ENCODE measurements around the gene CCDC51. TPM values are rescaled to one million over a fixed set of nuclear protein-coding genes. Genes with fewer than 3 reads are reported as not detected.
"Not testable (repeated sequence)": the region's sequence is repeated elsewhere in the genome, so short reads cannot be mapped to it uniquely, and the experiment has no call there.

The CCDC51 gene
- total RNA-seq, 1 experiment from 2014 or later, result 53.4 TPM

DNA sequence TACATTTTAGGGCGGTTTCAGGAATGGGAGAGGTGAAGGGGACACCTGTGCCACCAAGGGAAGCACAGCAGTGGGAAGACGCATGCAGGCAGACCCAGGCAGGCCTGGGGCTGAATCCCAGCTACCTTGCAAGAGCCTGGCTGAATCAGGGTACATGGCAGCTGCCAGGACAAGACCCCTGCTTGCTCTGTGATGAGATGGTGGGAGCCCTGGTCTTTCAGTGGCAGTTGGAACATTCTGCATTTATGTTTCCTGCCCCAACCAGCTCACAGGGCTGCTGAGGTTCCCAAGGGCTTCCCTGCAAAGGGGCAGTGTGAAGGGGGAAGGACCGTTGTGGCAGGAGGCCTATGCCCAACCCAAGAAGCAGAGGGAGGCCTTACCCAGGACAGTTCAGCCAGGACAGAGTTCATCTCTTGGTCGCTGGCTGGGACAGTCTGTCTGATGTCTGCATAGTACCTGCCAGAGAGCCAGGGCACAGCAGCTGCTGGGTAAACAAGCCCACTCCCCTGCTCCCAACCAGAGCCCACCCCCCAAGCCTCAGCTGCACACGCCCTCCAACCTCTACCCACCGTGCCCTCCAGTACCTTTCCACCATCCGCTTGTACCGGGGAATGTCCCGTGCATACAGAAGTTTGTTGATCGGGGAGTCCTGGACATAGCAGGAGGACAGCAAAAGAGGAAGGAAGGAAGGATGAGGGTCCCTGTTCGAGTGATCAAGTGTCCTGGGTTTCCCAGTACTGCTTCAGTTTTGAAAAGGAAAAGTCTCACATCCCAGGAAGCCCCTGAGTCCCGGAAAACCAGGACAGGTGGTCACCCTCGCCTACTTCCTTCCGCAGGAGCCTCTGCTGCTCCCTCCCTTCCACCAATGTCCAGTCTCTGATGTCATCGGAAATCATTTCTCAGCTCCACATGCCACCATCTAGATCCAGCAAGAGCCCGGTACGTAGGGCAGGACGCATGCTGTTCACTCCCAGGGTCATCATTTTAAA lies 33.2 kb downstream of the CCDC51 start:
- no peak for DNase-seq (ENCODE audit: low read depth)

DNA sequence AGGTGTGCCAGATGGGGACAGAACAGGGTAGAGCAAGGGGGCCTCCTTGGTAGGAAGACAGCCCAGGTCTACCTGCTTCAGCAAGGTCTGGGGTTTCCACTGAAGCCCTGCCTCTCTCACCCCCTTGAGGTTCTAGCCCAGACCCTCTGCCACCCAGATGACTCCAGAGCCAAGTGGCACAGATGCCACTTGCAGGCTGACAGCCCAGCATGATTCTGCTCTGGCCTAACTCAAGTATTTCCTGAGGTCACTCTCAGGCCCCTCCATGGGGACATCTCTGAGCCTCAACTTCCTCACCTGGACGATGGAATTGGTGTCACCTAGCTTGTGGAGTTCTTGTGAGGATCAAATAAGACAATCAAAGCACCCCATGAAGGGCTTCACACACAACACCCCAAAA lies 33.9 kb downstream of the CCDC51 start:
- no peak for DNase-seq (ENCODE audit: low read depth)

DNA sequence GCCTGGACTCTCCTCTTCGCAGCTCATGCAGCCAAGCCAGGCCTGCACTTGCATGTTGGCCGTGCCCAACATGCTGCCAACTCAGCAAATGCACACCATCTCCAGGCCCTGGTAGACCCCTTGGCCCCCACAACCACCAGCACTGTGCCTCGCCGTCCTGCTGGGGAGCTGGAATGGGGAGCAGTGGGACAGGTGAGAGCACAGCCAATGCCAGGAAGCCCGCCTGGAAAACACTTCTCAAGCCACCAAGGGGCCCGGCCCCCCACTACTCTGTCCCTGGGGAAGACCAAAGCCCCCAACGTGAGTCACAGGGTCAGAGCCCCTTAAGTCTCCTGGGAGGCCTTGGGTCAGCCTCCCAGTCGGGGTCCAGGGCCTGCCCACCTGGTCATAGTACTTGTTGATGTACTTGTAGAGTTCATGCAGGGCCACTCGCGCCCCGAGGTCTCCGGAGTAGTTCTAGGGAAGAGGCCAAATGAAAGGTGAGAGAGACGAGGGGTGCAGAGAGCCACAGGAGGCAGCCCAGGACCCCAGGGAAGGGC lies 34.5 kb downstream of the CCDC51 start:
- no peak for DNase-seq (ENCODE audit: low read depth)

DNA sequence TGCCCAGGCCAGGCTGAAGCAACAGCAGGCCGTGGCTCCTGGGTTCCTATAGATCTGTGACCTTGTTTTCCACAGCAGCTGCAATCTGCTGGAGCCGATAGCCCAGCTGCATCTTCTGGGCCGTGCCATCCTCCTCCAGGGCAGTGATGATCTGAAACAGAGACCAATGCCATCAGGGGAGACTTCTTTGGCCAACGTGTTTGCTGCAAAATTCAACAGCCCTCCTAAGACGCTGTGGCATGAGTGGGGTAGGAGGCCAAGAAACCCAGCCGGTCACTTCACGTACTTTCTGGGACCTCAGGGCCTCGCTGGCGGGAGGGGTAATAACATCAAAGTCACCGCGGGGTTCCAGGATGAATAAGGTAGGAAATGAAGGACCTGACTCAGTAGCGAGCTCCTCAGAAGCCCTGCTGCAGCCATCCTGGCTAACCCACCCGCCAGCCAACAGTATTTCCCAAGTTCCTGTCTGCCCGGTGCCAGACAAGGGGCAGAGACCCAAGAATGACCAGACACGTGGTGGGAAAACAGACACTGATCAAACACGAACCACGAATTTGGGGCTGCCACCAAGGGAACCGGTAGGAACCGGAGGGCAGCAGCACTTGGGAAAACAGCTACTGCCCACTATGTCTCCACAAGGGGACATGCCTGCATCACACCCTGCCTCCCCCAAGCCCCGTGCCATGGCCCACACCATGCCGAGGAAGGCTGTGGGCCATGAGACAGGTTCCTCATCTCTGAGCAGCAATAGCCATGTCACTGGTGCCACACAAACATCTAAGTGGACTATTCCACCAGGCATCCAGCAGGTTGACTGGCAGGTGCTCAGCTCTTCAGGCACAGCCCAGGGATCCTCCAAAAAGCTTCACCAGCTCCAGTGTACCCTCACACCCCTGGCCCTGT lies 35.2 kb downstream of the CCDC51 start:
- DNase-seq (ENCODE audit: low read depth), result no peak

DNA sequence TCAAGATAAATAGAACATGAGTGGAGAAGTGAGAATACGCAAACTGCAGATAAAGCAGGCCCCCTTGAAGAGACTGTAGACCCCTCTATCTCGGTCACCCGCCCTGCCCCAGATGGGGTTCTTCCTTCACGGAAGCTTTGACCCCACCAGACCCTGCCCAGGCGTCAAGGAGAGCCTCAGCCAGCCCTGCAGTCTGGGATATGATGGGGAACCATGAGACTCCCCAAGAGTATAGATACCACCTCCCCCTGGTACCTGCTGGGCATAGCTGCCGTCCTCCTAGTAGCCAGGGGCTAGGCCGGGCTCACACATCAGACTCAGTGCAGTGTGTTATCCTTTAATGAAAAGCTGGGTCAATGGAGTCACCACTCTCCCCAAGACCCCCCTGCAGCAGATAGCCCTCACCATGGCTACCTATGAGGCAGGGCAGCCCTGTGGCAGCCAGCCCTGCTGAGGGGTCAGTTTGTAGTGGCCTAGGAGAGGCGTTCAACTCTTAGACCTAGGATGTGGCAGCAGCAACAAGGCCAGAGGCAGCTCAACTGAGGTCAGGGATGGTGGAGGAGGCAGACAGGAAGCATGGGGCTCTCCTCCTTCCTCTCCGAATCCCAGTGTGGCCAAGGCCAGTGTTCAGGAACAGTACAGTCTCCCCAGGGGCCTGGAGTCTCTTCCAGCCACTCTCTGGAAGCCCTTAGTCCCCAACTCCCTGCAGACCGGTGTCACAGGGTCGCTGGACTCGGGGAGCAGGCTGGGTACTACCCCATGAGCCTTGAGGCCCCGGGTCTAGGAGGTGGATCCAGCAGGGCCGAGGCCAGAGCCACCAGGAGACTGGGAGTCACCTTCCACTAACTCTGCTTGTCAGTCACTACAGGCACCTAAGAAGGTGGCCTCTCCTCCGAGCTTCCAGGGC lies 36.1 kb downstream of the CCDC51 start:
- DNase-seq (ENCODE audit: low read depth), result no peak

DNA sequence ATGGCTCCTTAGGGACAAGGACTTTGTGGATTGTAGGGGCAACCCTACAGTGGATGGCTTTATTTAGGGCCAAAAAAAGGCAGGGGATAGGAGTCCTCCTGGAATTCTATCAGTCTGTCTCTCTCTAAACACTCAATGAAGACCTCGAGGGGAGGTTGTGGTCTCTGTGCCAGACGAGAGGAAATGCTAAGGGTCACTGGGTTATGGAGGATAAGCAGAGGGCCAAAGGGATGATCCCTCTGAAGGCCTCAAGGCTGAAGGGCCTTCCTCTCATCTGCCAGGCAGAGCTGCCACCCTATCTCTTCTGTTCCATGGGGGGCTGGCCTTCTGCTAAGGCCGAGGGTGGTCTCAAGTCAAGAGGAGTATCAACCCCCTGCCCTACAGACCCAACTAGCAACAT lies 37.0 kb downstream of the CCDC51 start:
- DNase-seq (ENCODE audit: low read depth), result no peak

DNA sequence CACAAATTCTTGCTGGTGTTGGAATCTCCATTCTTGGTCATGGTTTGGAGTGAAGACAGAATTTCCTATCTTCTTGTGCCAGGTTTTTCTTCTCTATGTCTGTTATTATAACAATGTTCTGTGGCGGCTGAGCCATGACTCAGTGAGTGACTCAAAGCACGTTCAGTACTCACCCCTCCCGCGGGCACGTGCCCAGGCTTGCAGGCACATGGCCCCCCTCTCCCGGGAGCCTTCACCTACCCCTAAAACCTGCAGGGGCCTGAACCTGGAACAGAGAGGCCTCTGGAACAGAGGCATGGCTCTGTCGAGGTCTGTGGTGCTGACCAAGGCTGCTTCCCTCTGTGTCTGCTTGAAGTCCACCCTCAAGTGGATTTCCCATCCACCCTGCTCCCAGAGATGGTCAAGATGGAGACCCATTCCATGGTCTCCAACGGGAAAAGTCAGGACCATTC lies 37.6 kb downstream of the CCDC51 start:
- DNase-seq (ENCODE audit: low read depth), result peak; percentile 94

DNA sequence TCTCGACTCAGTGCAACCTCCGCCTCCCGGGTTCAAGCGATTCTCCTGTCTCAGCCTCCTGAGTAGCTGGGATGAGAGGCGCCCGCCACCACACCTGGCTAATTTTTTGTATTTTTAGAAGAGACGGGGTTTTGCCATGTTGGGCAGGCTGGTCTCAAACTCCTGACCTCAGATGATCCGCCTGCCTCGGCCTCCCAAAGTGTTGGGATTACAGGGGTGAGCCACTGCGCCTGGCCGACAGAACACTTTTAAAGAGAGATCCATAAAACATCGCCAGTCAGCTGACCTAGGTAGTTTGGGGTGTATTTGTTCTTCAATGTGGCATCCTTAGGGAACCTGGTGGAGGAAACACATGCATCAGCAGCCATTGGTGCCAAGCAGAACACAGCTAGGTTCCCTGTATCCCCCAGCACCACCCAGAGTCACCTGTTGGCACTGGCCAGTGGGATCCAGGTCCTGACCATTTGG lies 38.5 kb downstream of the CCDC51 start:
- not testable (repeated sequence) for DNase-seq (ENCODE audit: low read depth)

DNA sequence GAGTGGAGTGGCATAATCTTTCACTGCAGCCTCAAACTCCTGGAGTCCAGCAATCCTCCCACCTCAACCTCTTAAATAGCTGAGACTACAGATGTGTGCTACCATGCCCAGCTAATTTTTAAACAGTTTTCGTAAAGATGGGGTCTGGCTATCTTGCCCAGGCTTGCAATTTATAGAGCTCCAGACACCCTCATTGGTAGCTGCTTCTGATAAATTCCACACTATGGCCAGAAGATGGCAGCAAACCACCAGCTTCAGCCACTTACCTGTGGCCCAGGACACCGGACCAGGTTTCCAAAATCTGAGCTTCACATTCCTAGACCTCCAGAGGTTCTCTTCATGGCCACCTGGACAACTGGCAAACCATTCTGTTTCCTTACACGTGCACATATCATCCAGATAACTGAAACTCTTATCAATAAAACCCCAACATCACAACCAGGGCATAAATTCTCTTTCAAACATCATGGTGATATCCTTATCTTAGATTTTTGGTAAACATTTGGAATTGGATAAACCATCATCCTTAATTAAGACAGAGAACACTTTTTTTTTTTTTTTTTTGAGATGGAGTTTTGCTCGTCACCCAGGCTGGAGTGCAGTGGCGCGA lies 39.0 kb downstream of the CCDC51 start:
- peak; percentile 55 for DNase-seq (ENCODE audit: low read depth)

DNA sequence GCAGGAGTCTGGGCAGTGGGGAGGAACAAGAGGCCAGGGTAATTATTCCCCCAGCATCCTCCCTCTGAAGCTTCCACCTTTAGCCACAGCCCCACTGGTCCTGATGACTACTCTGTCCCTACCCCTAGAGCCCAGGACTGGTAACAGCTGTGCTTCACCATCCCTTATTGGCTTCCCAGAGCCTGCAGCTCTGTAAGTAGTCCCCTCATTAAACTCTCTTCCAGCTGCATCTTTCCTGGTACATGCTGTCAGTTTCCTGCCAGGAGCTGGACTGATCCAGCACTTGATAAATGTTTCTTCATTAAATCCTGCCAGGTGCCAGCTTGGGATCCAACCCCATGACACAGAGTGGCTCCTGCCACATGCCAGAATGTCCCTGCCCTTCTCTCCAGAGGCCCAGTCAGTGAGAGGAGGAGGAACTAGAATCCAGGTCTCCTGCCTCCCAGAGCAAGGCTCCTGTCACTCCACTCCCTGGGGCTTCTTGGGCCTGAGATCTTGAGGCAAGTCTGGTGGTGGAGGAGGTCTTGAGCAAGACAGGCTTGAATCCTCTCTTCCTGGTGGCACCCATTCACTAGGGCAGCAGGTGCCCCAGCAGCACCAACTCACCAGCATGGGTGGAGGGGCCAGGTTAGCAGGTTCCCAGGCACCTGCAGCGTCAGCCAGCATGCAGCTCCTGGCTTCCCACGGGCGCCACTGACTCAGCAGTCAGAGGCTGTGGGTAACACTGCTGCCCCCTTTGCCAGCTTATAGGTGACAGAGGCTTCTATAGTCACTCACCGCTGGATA lies 40.3 kb downstream of the CCDC51 start:
- DNase-seq (ENCODE audit: low read depth), result no peak

DNA sequence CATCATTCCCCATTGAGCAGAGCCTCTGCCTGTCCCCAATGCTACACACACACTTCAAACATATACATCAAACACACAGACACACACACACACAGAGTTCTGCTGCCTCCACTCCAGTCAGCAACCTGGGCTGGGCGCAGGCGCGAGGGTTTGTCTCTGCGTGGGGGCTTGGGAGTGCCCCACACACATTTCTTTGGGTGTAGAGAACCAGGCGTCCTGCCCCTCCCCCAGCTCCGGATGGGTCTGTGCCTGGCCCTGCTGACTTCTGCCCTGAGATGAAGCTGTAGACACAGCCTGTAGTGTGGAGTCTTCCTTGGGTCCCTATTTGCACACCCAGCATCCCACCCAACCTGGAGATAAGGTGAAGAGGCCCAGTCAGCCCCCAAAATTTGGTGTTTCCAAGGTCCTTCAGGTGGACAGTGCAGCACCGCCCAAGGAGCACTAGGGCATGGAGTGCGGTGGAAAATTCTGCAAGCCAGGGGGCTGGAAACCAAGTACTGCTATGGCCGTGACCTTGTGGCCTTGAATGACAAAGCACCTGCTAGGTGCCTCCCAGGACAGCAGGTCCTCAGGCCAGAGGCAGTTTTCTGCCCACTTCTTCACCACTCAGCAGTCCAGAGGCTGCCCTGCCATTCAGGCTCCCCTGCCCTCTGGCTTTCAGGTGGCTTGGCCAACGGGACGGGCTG lies 41.1 kb downstream of the CCDC51 start:
- no peak for DNase-seq (ENCODE audit: low read depth)

DNA sequence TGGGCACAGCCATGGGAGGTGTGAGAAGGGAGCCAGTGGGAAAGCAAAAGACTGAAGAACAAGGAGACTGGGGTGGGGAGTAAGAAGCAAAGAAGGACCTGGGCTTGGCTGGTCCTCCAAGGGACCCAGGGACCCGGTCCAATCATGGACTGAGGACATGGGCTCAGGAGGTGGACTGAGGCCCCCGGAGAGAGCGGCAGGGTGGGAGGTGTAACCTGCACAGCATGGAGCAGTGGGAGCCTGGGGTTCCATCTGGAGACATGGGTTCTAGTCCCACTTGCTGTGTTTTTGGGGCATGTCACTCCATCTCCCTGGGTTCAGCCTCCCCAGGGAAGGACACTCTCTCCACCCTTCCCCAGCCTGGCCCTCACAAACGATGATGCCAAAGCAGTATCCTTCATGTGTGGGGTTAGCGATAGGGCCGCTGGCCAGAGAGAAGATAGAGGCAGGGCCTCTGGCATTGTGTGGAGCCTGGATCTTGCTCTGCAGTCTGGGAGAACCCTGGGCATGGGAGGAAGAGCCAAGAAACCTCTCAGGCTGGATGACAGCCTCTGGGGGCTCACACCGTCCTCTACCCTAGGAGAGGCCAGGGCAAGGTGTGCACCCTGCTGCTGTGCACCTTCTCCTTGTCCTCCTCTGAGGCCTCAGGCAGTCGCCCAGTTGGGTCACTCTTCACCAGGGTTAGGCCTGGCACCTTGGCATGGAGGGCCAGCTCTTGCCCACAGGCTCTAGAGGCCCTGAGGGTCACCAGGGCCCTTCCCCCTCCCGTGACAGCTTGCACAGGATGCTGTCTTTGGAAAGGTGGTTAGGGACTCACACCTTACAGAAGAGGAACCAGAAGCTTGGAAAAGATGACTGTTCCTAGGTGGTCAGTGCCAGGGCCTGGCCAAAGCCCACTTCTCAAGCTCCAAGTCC lies 41.9 kb downstream of the CCDC51 start:
- no peak for DNase-seq (ENCODE audit: low read depth)

DNA sequence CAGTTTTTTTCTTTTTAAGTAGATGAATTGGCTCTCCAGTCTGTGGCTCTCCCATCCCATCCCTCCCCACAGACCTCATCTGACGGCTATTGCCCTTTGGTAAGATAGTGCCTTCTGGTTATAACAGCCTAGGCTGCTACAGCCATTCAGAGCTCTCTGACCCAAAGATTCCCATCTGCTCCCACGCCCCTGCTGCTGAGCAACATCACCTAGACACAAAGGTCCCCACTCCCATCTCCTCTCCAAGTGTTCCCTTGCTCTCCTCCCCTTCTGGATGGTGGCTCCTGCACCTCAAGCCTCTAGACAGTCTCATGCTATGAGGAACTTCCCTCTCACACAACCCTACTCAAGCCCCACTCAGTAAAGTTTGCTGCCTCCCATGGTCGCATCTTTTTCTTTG lies 44.2 kb downstream of the CCDC51 start:
- no peak for DNase-seq (ENCODE audit: low read depth)

DNA sequence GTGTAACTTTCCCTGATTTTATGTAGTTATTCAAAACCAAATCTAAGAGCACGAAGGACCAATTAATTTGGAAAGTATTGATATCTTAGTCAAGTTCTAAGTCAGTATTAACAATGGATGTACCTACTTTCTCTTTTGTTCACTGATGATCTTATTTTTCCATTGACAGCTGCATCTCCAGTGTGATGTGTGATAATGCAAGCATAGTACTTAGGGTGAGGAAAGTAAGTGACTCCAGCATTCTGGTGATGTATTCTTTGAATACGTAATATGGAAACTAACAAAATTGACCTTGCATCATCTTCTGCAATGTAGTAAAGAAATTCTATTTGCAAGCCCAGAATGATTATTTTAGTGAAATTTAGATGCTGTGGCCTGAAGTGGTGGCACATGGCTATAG lies 45.5 kb downstream of the CCDC51 start:
- no peak for DNase-seq (ENCODE audit: low read depth)

DNA sequence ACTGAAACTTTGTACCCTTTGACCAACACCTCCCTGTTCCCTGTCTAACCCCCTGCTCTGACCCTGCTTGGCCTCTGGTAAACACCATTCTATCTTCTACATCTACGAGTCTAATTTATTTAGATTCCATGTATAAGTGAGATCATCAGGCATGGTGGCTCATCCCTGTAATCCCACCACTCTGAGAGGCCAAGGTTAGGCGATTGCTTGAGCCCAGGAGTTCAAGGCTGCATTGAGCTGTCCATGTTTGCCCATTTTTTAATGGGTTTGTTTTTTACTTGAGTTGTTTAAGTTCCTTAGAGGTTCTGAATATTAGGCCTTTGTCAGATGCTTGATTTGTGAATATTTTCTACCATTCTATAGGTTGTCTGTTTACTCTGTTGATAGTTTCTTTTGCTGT lies 51.0 kb downstream of the CCDC51 start:
- no peak for DNase-seq (ENCODE audit: low read depth)

DNA sequence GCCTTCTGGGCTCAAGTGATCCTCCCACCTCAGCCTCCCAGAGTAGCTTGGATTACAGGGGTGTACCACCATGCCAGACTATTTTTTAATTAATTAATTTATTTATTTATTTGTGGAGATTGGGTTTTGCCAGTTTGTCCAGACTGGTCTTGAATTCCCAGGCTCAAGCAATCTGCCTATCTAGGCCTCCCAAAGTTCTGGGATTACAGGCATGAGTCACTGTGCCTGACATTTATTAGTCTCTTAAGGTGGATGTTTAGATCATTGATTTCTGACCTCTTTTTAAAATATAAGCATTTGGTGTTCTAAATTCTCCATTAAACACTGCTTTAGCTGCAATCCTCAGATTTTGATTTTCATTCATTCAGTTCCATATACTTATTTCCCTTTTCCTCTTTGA lies 52.3 kb downstream of the CCDC51 start:
- no peak for DNase-seq (ENCODE audit: low read depth)
